RWPE2 (cell line): ENCODE results near the gene ZNF550.

Experiments used
- ATAC-seq: fragments of 200-7000 bp; cut with Tn5 transposase; 3 replicates; pipeline ENCODE4 v1.9.1; 2021; ENCODE audit warnings: low read depth
- DNase-seq: peaks from one replicate; pipeline ENCODE4 v3.0.0-alpha.2; 2020; ENCODE audit warnings: low spot score
- H3K27ac ChIP-seq: fragments of 450-650 bp; 2 replicates; pipeline ENCODE4 v1.5.1; 2017; ENCODE audit warnings: mild to moderate bottlenecking; ENCODE audit not compliant: poor library complexity, severe bottlenecking
- H3K27me3 ChIP-seq: fragments of 250-450 bp; sonication (Bioruptor Pico); 2 replicates; pipeline ENCODE4 v1.5.1; 2021; ENCODE audit warnings: mild to moderate bottlenecking, moderate library complexity; ENCODE audit not compliant: insufficient read depth, poor library complexity, severe bottlenecking
- H3K36me3 ChIP-seq: fragments of 250-450 bp; sonication (Bioruptor Pico); 2 replicates; pipeline ENCODE4 v1.5.1; 2020; ENCODE audit warnings: low read depth, mild to moderate bottlenecking, moderate library complexity
- H3K4me1 ChIP-seq: fragments of 250-450 bp; sonication (Bioruptor Pico); 2 replicates; pipeline ENCODE4 v1.5.1; 2021; ENCODE audit warnings: mild to moderate bottlenecking, moderate library complexity; ENCODE audit not compliant: insufficient read depth, poor library complexity, severe bottlenecking
- H3K4me3 ChIP-seq: fragments of 250-450 bp; sonication (Bioruptor Pico); 2 replicates; pipeline ENCODE4 v1.5.1; 2021; ENCODE audit warnings: mild to moderate bottlenecking, moderate library complexity; ENCODE audit not compliant: severe bottlenecking
- H3K9me3 ChIP-seq: fragments of 250-450 bp; sonication (Bioruptor Pico); 2 replicates; pipeline ENCODE4 v1.5.1; 2021; ENCODE audit warnings: mild to moderate bottlenecking, moderate library complexity; ENCODE audit not compliant: severe bottlenecking
- CTCF ChIP-seq: fragments of 450-650 bp; IDR thresholded peaks from one replicate; pipeline ENCODE4 v1.5.1; 2017; ENCODE audit warnings: mild to moderate bottlenecking, moderate library complexity; ENCODE audit not compliant: poor library complexity, severe bottlenecking

The ZNF550 gene

DNA sequence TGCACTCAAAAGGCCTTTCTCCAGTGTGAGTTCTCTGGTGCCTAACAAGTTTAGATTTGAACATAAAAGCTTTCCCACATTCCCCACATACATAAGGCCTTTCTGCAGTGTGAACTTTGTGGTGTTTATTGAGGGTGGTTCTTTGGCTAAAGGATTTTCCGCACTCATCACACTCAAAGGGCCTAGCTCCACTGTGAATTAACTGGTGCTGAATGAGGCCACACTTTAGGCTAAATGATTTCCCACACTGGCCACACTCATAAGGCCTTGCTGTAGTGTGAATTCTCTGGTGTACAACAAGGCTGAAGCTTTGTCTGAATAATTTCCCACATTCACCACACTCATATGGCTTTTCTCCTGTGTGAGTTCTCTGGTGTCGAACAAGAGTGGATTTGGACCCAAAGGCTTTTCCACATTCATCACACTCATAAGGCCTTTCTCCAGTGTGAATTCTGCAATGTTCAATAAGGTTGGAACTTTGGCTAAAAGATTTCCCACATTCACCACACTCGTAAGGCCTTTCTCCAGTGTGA lies 12.8 kb upstream of the ZNF550 start:
- ATAC-seq = no peak
- no peak for TF ChIP-seq CTCF

DNA sequence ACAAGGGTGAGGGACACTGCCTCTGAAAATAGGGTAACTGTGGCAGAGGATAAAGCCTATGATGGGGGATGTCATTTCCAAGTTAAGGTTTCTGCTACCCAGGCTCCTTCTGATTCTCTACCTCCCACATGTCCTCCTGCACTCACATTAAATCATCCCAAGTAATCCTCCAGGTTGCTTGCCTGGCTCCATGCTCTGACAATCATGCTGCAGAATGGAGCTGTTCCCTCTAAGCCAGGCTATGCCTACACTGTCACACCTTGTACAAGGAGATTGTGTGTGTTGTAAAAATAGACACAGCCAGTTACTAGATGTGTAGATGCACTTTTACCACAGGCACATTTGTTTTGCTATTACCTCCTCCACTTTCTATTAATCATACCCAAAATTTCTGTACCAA lies 11.0 kb upstream of the ZNF550 start:
- TF ChIP-seq CTCF = no peak
- no peaks in the 10 kb centered on the region for H3K27me3 ChIP-seq
- ATAC-seq = no peak
- peaks cover 38% of the 10 kb centered on the region for H3K36me3 ChIP-seq
- H3K4me1 ChIP-seq = no peaks in the 10 kb centered on the region
- no peak for DNase-seq
- H3K9me3 ChIP-seq = peaks cover 54% of the 10 kb centered on the region
- no peak overlapping the region for H3K4me3 ChIP-seq
- no peak overlapping the region for H3K27ac ChIP-seq

More for the DNA sequence above, 12.8 kb upstream of the ZNF550 start:
- peaks cover 52% of the 10 kb centered on the region for H3K36me3 ChIP-seq
- no peaks in the 10 kb centered on the region for H3K4me1 ChIP-seq
- no peak overlapping the region for H3K27ac ChIP-seq
- H3K4me3 ChIP-seq = no peak overlapping the region
- no peak for DNase-seq
- H3K27me3 ChIP-seq = no peaks in the 10 kb centered on the region
- peaks cover 42% of the 10 kb centered on the region for H3K9me3 ChIP-seq

DNA sequence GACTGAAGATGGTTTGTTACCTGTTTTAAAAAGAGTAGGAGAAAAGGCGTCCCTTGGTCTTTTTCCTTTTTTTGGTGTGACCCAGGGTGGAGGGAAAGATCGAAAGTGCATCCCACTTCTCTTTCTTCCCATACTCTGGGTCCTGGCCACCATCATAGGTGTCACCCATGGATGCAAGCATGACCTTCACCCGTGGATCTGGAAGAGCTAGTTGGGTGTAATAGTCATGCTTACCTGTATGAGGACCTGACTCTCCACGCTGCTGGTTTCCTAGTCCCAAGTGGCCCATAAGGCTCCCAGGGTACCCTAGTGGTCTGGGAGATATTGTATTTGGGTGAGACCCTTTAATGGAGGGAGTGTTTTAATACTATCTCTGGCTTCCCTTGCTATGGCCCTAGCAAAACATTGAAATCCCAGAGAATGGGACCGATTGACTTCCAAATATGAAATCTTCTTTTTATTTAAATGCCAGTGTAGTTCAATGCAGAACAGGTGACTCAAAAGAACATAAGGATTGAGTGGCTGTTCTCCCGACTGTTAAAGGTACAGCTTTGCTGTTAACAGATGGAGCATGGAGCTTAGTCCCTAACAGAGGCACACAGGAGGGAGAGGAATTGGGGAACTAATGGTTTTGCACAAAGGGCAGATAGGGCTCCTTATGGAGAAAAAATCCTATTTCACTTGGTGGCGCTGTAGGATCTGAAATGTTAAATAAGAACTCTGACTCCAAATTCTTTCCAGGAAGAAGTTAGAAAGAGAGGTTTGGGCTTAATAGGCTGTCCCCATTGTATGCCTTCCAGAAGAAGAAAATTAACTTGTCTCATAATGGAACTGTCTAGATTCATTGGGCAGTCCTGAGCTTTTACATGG lies 7.0 kb upstream of the ZNF550 start:
- Histone ChIP-seq H3K27ac (no peak overlapping the region), H3K4me1 (no peaks in the 10 kb centered on the region), H3K36me3 (no peaks in the 10 kb centered on the region), H3K27me3 (no peaks in the 10 kb centered on the region), H3K9me3 (peaks cover 42% of the 10 kb centered on the region), H3K4me3 (no peak overlapping the region)
- ATAC-seq (no peak), DNase-seq (no peak)
- TF ChIP-seq CTCF = no peak

DNA sequence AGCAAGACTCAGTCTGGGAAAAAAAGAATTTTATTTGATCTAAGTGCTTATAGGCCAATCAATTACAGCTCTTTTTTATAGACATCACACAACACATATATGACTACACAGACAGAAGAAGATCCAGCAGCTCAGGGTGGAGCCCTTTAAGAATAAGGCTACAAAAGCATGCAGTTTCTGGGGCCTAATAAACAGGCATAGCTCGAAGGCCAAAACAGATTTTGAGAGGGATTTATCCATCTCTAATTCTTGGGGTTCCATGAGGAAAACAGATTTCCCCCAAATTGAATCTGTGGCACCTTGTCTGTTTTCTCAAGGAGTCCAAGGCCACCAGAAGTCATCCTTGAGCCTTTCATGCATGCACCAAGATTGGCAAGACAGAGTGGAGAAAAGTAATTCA lies 3.9 kb upstream of the ZNF550 start:
- Histone ChIP-seq H3K4me3 (no peak overlapping the region), H3K27ac (no peak overlapping the region), H3K27me3 (no peaks in the 10 kb centered on the region), H3K9me3 (peaks cover 26% of the 10 kb centered on the region), H3K4me1 (peaks cover under 1% of the 10 kb centered on the region), H3K36me3 (no peaks in the 10 kb centered on the region)
- TF ChIP-seq CTCF = no peak
- no peak for ATAC-seq
- DNase-seq = no peak

GRCh38 chr19:57560049-57560491 lies 407 bp upstream of the ZNF550 start:
- Histone ChIP-seq H3K27me3 (no peaks in the 10 kb centered on the region), H3K27ac (peak overlapping the region; percentile 55), H3K4me1 (peaks cover 4% of the 10 kb centered on the region), H3K36me3 (peaks cover 12% of the 10 kb centered on the region), H3K4me3 (peak overlapping the region; percentile 70), H3K9me3 (peaks cover 5% of the 10 kb centered on the region)
- TF ChIP-seq CTCF = no peak
- DNase-seq (no peak), ATAC-seq (peak; percentile 63)
